GM12892 (cell line): ENCODE results near the gene KCTD1.

Experiments used
- POLR2A ChIP-seq: IDR thresholded peaks from 2 replicates; pipeline ENCODE4 v1.6.1; 2011; ENCODE audit warnings: low read depth, low read length, control low read depth
- TAF1 ChIP-seq: IDR thresholded peaks from 2 replicates; pipeline ENCODE4 v1.6.1; 2011; ENCODE audit warnings: low read depth, mild to moderate bottlenecking, control low read depth, low read length, borderline replicate concordance

DNA sequence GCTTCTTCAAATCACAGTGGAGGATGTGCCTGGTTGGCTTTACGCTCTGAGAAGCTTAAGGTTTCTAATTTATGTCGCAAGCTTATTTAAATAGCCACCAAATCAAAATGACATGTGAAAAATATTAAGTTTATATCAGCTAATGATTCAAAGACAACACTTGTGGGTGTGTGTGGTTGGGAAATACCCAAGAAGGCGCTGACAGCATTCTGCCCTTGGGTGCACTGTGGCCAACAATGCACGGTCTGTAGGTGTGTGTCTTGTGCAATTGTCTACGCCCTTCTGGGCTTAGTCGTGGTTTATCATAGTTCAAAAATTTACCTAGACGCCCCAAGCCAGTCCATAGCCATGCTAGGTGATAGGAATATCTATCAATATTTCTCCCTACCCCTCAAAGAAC is 60.9 kb downstream of the KCTD1 start:
- no peak for TF ChIP-seq TAF1
- TF ChIP-seq POLR2A = no peak
